NOMO-1 treated with DMSO at 0.1 percent for 48 hours (cell line): ENCODE data around the gene PTCD1.
A peak's percentile ranks its signal among the peaks of the same experiment; 100 is the strongest.

ENCODE experiments used
- DNase-seq: peaks from one replicate; lab custom pipeline; 2025; ENCODE audit not compliant: unreplicated experiment; lab: John Stamatoyannopoulos, UW

PTCD1 gene

DNA sequence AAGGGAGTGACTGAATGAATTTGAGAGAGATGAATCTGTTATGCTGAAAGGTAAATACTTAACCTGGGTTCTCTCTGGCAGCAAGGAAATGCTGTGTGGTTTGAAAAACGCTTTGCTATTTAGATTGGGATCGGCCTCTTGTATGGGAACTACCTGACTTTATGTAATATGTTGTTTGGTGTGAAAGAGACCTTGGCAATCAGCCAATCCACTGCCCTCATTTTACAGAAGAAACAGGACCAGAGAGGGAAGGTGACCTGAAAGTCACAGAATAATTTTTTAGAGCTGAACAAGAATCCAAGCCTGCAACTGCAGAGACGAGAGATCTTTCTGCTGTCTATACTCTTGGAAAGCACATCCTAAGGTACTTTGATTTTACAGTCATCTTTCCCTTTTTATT, 28.8 kb downstream of the PTCD1 start:
- no peak for DNase-seq

DNA sequence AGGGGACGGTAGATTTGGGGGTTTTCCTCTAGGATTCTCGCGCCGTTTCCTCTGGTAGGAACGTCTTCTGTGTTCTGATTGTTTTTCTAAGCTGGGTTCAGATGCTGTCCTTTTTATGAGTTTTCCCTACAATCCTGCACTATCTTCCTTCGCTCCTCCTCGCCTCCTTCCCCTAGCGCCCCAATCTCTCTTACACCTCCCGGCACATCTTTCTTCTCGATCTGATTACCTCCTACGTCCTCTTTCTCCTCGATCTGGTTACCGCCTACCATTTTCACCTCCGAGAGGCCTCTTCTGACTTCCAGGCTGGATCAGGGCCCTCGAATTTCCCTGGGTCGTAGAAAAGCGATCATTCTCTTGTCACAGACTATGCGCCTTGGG, 29.4 kb downstream of the PTCD1 start:
- DNase-seq = peak; percentile 61

DNA sequence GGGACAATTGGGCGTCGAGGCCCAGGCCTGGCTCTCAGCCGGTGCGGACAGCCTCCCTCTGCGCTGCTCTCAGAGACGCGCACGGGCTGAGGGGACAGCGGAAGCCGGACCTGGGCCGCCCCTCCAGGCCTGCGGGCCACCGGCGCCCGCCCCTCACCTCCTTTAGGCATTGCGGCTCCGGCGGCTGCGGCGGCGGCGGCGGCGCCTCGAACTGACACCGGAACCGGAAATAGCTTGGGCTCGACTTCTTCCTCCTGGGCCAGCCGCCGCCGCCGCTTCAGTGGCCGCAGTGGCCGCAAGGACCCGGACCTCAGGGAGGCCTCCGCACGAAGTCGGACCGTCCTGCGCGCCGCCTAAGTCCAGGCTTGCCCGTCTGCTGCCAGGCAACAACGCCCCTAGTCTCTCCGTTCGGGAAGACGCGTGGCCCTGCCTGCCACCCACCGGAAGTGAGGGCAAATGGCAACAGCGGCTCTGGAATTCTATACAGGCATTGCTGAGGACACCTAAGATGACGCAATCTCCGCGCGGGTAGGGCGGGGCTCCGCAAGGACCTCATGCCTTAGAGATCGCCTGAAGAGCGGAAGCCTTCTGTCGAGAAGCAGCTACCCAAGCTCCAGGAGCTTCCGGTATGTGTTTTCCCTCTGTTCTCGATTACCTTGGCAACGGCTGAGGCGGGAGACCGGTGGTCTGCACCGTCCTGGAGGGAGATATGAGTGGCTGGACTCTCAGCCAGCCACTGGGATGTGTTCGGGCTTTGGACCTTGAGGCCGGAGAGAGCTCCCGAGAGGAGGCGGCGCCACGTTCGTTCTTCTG, 30.0 kb downstream of the PTCD1 start, which contains the start of the genes BUD31 and PDAP1:
TSS of gene BUD31 (plus strand) at position 591 of the 813 bp plus-strand sequence. CDS start 2,124 bp downstream, outside the sequence.
TSS of gene PDAP1 (minus strand) at position 219 of the 813 bp plus-strand sequence. CDS start at position 170, 49 bp downstream.
- peak; percentile 97 for DNase-seq

DNA sequence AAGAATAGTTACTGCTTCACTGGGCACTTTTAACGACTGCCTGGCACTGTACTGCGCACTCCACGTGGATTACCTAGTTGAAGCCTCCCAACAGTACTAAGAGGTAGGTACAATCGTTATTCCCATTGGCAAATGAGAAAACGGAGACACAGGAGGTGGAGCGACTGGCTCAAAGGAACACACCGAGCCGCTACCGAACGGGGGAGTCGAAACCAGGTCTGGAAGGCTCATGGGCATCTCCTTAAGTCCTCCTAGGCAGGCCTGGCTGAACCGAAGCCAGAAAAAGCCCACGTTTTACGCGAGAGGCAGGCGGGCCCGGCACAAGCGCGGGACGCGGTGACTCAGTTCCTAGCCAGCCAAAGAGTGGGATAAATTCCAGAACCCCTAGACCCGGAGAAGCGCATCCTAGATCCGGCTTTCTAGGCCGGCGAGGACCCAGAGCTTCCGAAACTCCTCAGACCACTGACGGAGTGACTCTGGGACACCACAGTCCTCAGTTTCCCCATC, 30.7 kb downstream of the PTCD1 start:
- no peak for DNase-seq

GRCh38 chr7:99406557-99406956, 32.0 kb downstream of the PTCD1 start:
- no peak for DNase-seq

DNA sequence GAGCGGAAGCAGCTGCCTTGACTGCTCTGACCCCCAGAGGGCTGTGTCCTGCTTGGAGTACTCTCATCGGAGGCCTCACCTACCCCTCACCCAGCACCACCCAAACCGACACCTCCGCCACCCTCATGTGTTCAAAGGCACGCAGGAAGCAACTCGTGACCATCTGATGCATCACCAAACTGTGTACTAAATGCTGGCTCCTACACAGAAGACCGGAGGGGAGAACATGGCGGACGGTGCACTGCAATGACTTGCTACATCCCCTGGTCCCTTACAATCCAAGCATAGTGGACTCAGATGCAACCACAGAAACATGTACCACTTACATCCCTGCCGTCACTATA, 33.6 kb downstream of the PTCD1 start:
- DNase-seq = no peak

DNA sequence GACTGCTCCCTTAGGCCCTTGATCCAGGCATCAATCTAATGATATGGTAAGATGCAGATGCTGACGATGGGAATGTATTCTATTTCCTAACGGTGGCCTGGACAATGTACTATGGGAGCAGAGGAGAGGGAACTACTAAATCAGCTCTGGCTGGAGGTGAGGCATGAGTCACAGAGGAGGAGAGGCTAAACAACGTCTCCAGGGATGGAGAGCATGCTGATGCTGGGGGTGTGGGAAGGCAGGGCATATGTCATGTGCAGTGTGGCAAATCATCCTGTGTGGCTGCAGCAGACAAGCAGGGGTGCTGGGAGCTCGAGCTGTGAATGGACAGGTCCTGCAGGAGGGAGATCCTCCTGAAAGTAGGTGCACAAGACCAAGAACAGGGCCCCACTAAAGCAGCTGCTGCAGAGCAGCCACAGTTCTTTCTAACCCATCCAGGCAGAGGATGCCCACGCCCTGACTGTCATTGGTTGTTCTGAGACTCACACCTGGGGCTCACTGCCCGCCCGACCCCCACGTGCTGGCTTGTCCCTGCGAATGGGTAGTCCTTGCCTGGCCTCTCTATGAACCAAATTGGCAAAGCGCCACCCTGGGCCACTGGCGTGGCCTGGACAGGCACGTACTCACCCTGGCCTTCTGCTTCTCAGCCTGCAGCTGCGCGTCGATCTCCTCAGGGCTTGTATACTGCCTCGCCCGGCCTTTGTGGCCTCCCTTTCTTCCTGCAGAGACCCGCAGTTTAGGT, 34.2 kb downstream of the PTCD1 start:
- DNase-seq = no peak

DNA sequence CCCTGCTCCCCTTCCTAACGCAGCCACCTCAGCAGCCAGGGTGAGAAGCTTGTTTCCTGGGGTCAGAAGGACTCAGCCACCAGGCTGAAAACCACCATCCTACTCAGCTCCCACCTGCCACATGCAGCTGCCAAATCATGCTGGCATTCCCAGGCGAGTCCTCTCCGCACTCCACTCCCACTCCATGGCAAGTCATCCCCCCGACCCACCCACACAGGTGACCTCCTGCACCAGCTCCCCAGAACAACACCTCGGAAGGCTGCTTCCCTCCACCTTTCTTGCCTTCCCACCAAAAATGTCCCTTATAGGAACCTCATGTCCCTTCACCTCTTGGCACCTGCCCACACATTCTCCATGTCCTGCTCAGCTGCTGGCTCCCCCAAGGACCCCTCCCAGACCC, 34.8 kb downstream of the PTCD1 start:
- DNase-seq = no peak

- no peak for DNase-seq
Measured at GRCh38 chr7:99402854-99403253, 35.7 kb downstream of the PTCD1 start.

DNA sequence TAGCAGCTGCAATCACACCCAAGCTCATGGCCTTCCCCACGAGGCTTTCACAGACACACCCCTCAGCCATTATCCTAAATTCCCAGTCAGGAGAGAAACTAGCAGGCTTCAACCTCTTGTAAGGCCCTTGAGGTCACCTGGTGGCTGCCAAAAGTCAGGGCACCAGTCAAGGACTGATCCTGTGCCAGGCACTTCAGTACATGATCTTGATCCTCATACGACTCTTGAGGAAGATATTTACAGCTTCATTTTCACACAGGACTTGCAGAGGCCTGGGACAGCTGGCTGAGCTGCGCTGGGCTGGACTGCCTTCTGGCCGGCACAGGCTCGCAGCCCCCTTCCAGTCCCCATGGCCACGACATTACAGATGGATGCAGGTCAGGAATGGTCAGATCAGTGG, 39.0 kb downstream of the PTCD1 start:
- no peak for DNase-seq

- DNase-seq = no peak
Measured at GRCh38 chr7:99398891-99399445, 39.6 kb downstream of the PTCD1 start.

- DNase-seq = no peak
Measured at GRCh38 chr7:99397297-99397983, 41.2 kb downstream of the PTCD1 start.

GRCh38 chr7:99396418-99397296, 41.9 kb downstream of the PTCD1 start:
- no peak for DNase-seq

DNA sequence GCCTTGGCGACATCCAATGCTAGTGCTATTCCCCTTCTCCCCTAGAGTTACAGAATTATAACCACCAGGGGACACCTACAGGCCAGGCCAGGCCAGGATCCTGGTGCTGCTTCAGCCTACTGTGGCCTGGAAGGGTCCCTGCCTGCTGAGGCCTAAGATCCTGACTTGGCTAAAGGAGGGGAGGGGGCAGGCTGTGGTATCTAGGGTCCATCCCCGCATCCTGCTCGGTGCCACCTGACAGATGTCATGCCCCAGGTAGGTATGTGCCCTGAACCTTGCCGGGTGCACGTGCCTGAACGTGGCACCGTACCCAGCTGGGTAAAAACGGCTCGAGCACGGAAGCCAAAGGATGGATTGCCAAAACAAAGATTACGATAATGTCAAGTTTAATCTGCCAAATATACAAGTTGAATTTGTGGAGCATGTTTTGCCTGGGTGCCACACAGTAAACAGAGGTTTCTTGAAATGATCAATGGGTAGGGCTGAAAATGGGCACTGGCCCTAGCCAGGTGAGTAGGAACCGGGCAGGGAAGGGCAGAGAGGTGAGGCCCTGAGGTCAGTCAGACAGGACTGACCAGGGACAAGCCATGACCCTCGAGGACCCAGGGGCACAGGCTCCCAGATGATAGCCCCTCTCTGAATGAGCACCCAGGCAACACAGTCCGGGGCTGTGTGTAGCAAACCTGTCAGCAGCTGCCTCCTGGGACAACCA, 42.8 kb downstream of the PTCD1 start:
- no peak for DNase-seq

GRCh38 chr7:99394188-99394502, 44.5 kb downstream of the PTCD1 start:
- DNase-seq = no peak

GRCh38 chr7:99393355-99394187, 45.0 kb downstream of the PTCD1 start:
- DNase-seq = no peak

- DNase-seq = no peak
Measured at GRCh38 chr7:99392659-99393354, 45.8 kb downstream of the PTCD1 start.

- DNase-seq = no peak
Measured at GRCh38 chr7:99392046-99392445, 46.6 kb downstream of the PTCD1 start.
